Caco-2 (cell line): ENCODE results near the gene RNF214. TPM values are rescaled to one million over a fixed set of nuclear protein-coding genes. Genes with fewer than 3 reads are reported as not detected.

ENCODE experiments used
- BruUV-seq: library from RNA; stranded (reverse); fragments of 400-500 nt; replicated peaks from 2 replicates; lab custom pipeline; 2021; lab: Mats Ljungman, UMichigan
- CTCF ChIA-PET: fragments of 300-600 bp; sonication (Branson Sonifier 250); formaldehyde crosslinking; loops from one replicate; lab custom pipeline; 2022; ENCODE audit warnings: antibody characterized with exemption; lab: Charles Lee
- POLR2A ChIA-PET: fragments of 300-600 bp; sonication (Branson Sonifier 250); formaldehyde crosslinking; loops from one replicate; lab custom pipeline; 2022; ENCODE audit warnings: antibody characterized with exemption; lab: Charles Lee
- DNase-seq, 2 experiments: peaks; one replicate each; pipeline versions ENCODE4 v3.0.0 to v3.0.0-alpha.2; 2020 to 2022
- H3K27me3 ChIP-seq: replicated peaks from 2 replicates; pipeline ENCODE4 v1.6.0; 2011; ENCODE audit warnings: low read length; ENCODE audit not compliant: control insufficient read depth, insufficient read depth
- H3K36me3 ChIP-seq: 2 replicates; pipeline ENCODE4 v1.5.1; 2011; ENCODE audit warnings: low read length; ENCODE audit not compliant: control insufficient read depth, insufficient read depth
- H3K4me1 ChIP-seq: fragments of 250-450 bp; sonication (Bioruptor Pico); 2 replicates; pipeline ENCODE4 v1.5.1; 2020; ENCODE audit warnings: mild to moderate bottlenecking
- H3K4me3 ChIP-seq: 2 replicates; pipeline ENCODE4 v1.5.1; 2011; ENCODE audit warnings: low read depth, mild to moderate bottlenecking, control low read depth, low read length
- H3K9me3 ChIP-seq: fragments of 250-450 bp; sonication (Bioruptor Pico); 2 replicates; pipeline ENCODE4 v1.5.1; 2020; ENCODE audit warnings: mild to moderate bottlenecking, moderate library complexity
- H3K27ac Mint-ChIP-seq: one replicate; pipeline ENCODE4 v1.8.0; 2022; ENCODE audit warnings: mixed read lengths; ENCODE audit not compliant: unreplicated experiment
- H3K27me3 Mint-ChIP-seq: one replicate; pipeline ENCODE4 v1.8.0; 2022; ENCODE audit warnings: mixed read lengths; ENCODE audit not compliant: insufficient read depth, unreplicated experiment
- H3K36me3 Mint-ChIP-seq: one replicate; pipeline ENCODE4 v1.8.0; 2022; ENCODE audit warnings: mild to moderate bottlenecking, mixed read lengths; ENCODE audit not compliant: insufficient read depth, unreplicated experiment
- H3K4me1 Mint-ChIP-seq: one replicate; pipeline ENCODE4 v1.8.0; 2022; ENCODE audit warnings: low read depth, mixed read lengths; ENCODE audit not compliant: unreplicated experiment
- H3K4me3 Mint-ChIP-seq: one replicate; pipeline ENCODE4 v1.8.0; 2022; ENCODE audit warnings: mild to moderate bottlenecking, moderate library complexity, mixed read lengths; ENCODE audit not compliant: unreplicated experiment
- H3K9me3 Mint-ChIP-seq: one replicate; pipeline ENCODE4 v1.8.0; 2022; ENCODE audit warnings: mixed read lengths; ENCODE audit not compliant: unreplicated experiment
- intact Hi-C: fragments of 100-400 bp; cut with micrococcal nuclease; formaldehyde crosslinking; loops from one replicate; pipeline ENCODE4 v1.10.0; 2022; ENCODE audit not compliant: unreplicated experiment
- total RNA-seq: library from RNA; stranded (reverse); gene quantifications from 2 replicates; pipeline ENCODE4 v1.2.3, GENCODE V29; 2022
- TF ChIP-seq, protein P1 (sequence below), 2 experiments: fragments of 200-600 bp in 1 of 2; IDR thresholded peaks; 1 replicate in 1 of 2; 2 replicates in 1 of 2; pipeline versions ENCODE4 v1.5.1 to v1.8.0; 2011 to 2022; ENCODE audit warnings: antibody characterized with exemption in 1 of 2, control low read depth in 1 of 2, inconsistent platforms in 1 of 2, low read depth in 1 of 2, low read length in 1 of 2, mild to moderate bottlenecking in 1 of 2, moderate library complexity in 1 of 2; ENCODE audit not compliant: insufficient read depth in 1 of 2, severe bottlenecking in 1 of 2, unreplicated experiment in 1 of 2

The RNF214 gene
- total RNA-seq, 1 experiment from 2014 or later, result 55.8 TPM

DNA sequence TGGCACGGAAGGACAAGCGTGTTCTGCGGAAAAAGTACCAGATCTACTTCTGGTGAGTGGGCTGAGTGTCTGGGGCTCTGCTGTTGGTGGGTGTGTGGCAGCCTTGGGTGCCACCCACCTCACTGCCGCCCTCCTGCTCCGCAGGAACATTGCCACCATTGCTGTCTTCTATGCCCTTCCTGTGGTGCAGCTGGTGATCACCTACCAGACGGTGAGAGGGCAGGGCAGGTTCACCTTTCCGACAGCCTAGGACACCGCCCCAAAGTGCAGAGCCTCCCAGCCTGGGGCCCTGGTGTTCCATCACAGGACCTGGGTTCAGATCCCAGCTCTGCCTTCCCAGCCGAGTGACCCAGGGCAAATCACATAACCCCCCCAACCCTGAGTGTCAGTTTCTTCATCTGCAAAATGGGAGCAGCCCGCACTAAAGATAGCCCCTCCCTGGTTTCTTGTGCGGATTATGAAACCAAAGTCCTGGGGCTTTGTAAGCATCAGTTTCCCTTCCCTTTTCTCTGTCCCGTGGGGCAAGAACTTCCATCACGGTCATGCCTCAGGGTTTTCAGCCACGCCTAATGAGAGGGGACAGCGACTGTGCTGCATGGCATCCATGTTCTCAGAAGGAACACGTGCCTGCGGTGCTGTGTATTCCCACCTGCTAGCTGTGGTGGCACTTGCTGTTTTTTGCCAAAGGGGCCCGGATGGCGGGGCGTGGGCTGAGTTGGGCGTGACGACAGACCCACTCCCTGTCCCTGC is 43.1 kb upstream of the RNF214 start:
- peaks cover 3% of the 10 kb centered on the region for H3K4me1 Mint-ChIP-seq
- H3K27me3 ChIP-seq, result no peaks in the 10 kb centered on the region
- H3K4me3 Mint-ChIP-seq, result no peak overlapping the region
- TF ChIP-seq, protein P1, sequence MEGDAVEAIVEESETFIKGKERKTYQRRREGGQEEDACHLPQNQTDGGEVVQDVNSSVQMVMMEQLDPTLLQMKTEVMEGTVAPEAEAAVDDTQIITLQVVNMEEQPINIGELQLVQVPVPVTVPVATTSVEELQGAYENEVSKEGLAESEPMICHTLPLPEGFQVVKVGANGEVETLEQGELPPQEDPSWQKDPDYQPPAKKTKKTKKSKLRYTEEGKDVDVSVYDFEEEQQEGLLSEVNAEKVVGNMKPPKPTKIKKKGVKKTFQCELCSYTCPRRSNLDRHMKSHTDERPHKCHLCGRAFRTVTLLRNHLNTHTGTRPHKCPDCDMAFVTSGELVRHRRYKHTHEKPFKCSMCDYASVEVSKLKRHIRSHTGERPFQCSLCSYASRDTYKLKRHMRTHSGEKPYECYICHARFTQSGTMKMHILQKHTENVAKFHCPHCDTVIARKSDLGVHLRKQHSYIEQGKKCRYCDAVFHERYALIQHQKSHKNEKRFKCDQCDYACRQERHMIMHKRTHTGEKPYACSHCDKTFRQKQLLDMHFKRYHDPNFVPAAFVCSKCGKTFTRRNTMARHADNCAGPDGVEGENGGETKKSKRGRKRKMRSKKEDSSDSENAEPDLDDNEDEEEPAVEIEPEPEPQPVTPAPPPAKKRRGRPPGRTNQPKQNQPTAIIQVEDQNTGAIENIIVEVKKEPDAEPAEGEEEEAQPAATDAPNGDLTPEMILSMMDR (IDR thresholded peaks at IDR 0.05; ENCODE audit: insufficient read depth in 1 of 2, low read depth in 1 of 2, low read length in 1 of 2, severe bottlenecking in 1 of 2, unreplicated experiment in 1 of 2), result no peak
- BruUV-seq, result no TSS peak
- H3K27ac Mint-ChIP-seq, result no peak overlapping the region
- no peaks in the 10 kb centered on the region for H3K9me3 ChIP-seq
- DNase-seq, result peak in 1 of 2 experiments; percentile 33
- intact Hi-C loops, result no loop called here
- H3K4me1 ChIP-seq, result peaks cover 4% of the 10 kb centered on the region
- CTCF ChIA-PET, result no interaction called here
- H3K4me3 ChIP-seq, result no peak overlapping the region
- peaks cover 9% of the 10 kb centered on the region for H3K36me3 ChIP-seq
- peaks cover 24% of the 10 kb centered on the region for H3K36me3 Mint-ChIP-seq
- H3K9me3 Mint-ChIP-seq, result no peaks in the 10 kb centered on the region
- H3K27me3 Mint-ChIP-seq, result no peaks in the 10 kb centered on the region
- POLR2A ChIA-PET, result no interaction called here

DNA sequence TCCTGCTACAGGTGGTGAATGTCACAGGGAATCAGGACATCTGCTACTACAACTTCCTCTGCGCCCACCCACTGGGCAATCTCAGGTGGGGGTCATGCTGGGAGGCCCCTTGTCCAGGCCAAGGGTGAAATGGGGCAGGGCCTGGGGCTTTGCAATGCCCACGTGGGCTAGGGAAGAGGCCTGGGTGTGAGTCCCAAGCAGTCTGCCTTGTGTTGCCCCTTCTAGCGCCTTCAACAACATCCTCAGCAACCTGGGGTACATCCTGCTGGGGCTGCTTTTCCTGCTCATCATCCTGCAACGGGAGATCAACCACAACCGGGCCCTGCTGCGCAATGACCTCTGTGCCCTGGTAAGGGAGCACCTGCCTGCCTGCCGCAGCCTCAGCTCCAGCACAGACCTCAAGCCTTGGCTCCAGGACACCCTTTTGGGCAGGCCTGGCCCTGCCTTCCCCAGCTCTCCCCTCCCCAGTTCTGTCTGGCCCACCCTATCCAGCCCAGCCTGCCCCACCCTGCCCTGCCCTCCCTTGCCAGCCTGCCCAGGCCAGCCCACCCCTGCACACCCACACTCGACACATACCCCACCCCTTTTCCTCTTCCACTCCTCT is 42.4 kb upstream of the RNF214 start:
- Mint-ChIP-seq H3K9me3 (no peaks in the 10 kb centered on the region), H3K4me1 (no peaks in the 10 kb centered on the region), H3K36me3 (peaks cover 27% of the 10 kb centered on the region), H3K27ac (no peak overlapping the region), H3K27me3 (no peaks in the 10 kb centered on the region), H3K4me3 (no peak overlapping the region)
- Histone ChIP-seq H3K4me3 (no peak overlapping the region), H3K27me3 (no peaks in the 10 kb centered on the region), H3K36me3 (peaks cover 9% of the 10 kb centered on the region), H3K4me1 (no peaks in the 10 kb centered on the region), H3K9me3 (no peaks in the 10 kb centered on the region)
- ChIA-PET CTCF (no interaction called here), POLR2A (no interaction called here)
- intact Hi-C loops, result no loop called here
- no TSS peak for BruUV-seq
- TF ChIP-seq, protein P1 (IDR thresholded peaks at IDR 0.05; ENCODE audit: insufficient read depth in 1 of 2, low read depth in 1 of 2, low read length in 1 of 2, severe bottlenecking in 1 of 2, unreplicated experiment in 1 of 2), result no peak
- peak in 1 of 2 experiments; percentile 34 for DNase-seq

DNA sequence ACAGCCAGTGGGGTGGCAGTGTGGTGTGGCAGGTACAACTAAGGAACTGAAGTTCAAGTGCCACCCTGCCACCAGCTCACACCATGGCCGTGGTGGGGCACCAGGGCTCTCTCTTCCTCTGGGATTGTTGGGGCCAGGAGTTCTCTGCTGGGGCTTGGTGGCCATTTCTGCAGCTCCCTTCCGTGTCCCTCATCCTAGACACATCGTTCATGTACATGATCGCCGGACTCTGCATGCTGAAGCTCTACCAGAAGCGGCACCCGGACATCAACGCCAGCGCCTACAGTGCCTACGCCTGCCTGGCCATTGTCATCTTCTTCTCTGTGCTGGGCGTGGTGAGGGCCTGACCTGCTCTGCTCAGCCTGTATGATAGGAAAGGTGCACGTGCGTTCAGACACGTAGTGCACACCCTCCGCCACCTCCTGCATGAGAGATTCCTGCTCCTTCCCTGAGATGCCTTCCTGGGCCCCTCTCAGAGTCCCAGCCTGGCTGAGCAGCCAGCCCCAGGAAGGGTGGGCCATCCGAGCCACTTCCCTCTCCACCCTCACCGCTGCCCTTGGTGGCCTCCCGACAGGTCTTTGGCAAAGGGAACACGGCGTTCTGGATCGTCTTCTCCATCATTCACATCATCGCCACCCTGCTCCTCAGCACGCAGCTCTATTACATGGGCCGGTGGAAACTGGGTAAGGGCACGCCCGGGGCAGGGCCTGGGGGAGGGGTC is 40.6 kb upstream of the RNF214 start:
- Histone ChIP-seq H3K36me3 (peaks cover 7% of the 10 kb centered on the region), H3K4me1 (no peaks in the 10 kb centered on the region), H3K9me3 (no peaks in the 10 kb centered on the region), H3K27me3 (no peaks in the 10 kb centered on the region), H3K4me3 (no peak overlapping the region)
- ChIA-PET POLR2A (no interaction called here), CTCF (interaction anchor here (0.5 kb wide), 1 partner anchor 30 kb away, joined by 3 read pairs; no protein-coding TSS in a partner anchor)
- H3K27me3 Mint-ChIP-seq, result no peaks in the 10 kb centered on the region
- no peaks in the 10 kb centered on the region for H3K4me1 Mint-ChIP-seq
- H3K9me3 Mint-ChIP-seq, result no peaks in the 10 kb centered on the region
- H3K27ac Mint-ChIP-seq, result no peak overlapping the region
- H3K36me3 Mint-ChIP-seq, result peaks cover 26% of the 10 kb centered on the region
- H3K4me3 Mint-ChIP-seq, result no peak overlapping the region
- peak in 1 of 2 experiments; percentile 42 for DNase-seq
- TF ChIP-seq, protein P1 (IDR thresholded peaks at IDR 0.05; ENCODE audit: insufficient read depth in 1 of 2, low read depth in 1 of 2, low read length in 1 of 2, severe bottlenecking in 1 of 2, unreplicated experiment in 1 of 2), result no peak
- no TSS peak for BruUV-seq
- intact Hi-C loops, result no loop called here
